HG02884 (cell line): ENCODE data around the gene TAOK3.
A peak's percentile ranks its signal among the peaks of the same experiment; 100 is the strongest.
"Not testable (repeated sequence)": the region's sequence is repeated elsewhere in the genome, so short reads cannot be mapped to it uniquely, and the experiment has no call there.

ENCODE experiments used
- ATAC-seq: cut with Tn5 transposase; IDR thresholded peaks from one replicate; pipeline ENCODE4 v1.9.1; 2021; ENCODE audit warnings: mild to moderate bottlenecking, moderate library complexity; ENCODE audit not compliant: unreplicated experiment

The TAOK3 gene

DNA sequence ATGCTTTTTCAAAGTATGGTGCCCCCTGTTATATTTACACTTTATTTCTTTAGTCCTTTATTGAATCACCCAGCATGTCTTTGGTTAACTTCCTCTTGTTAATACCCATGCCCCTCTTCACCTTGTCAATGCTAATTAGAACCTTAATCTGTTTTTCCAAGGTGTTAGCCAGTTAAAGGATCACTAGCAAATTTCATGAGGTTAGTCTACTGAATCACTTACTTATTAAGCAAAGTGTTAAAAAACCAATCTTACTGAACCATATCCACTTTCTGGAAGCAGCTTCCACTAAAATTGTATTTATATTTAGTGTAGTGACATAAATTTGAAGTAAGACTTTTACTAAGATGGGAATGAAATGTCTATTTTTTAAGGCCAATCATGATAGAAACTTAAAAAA lies 27.9 kb downstream of the TAOK3 start:
- no peak for ATAC-seq

DNA sequence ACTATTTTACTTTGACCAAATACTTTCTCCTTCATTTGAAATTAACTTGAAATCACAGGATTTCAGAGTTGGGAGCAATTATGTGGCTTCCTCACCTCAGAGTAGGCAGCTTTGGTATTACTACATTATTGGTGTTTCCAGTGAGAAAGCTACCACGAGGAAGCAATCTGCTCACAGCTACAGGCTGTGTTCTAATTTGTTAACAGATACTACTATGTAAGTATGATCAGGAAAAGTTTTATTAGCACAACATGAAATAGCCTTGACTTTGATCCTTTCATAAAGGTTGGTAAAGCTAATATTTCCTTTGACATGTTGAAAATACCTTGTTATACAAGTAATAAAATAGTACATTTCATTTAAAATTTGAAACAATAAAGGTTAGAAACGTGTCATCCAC lies 30.6 kb downstream of the TAOK3 start:
- no peak for ATAC-seq

DNA sequence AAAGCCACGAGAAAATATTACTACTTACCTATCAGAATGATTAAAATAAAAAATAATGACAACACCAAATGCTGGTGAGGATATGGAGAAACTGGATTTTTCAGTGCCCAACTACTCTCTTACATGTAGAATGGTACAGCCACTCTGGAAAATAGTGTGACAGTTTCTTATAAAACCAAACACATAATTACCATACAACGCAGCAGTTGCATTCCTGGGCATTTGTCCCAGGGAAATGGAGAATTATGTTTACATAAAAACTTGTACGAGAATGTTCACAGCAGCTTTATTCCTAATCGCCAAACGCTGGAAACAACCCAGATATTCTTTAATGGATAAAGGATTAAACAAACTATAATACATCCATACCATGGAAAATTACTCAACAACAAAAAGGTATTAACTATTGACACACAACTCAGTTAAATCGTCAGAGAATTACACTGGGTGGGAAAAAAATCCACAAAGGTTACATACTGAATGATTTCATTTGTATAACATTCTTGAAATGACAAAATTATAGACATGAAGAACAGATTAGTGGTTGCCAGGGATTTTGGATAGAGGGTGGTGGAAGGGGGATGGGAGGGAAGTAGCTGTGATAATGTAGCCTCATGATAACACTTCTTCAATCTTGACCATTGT lies 35.4 kb downstream of the TAOK3 start:
- ATAC-seq: no peak

DNA sequence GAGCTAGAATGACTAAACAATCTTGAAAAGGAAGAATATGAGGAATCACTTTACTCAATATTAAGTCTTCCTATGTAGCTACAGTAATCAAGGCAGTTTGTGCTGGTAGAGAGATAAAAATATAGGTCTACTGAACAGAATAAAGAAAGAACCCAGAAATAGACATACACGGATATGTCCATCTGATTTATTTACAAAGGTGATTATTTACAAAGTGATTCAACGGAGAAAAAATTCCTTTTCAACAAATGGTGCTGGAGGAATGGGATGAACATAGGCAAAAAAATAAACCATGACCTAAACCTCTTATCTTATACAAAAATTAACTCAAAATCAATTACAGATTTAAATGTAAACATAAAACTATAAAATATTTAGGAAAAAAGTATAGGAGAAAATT lies 36.6 kb downstream of the TAOK3 start:
- ATAC-seq: no peak

DNA sequence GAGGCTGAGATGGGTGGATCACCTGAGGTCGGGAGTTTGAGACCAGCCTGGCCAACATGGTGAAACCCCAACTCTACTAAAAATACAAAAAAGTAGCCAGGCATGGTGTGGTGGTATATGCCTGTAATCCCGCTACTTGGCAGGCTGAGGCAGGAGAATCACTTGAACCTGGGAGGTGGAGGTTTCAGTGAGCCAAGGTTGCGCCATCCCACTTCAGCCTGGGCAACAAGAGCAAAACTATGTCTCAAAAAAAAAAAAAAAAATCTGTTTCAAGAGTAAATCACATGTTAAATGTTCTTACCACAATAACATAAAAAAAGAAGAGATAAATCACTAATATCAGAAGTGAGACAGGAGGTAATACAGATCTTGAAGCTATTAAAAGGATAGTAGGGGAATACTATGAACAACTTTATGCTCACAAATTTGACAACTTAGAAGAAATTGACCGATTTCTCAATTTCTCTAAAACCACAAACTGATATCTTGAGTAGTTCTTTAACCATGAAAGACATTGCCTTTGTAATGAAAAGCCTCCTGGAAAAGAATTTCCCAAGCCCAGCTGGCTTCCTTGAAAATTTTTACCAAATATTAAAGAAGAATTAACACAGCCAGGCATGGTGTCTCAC lies 37.7 kb downstream of the TAOK3 start:
- no peak for ATAC-seq

DNA sequence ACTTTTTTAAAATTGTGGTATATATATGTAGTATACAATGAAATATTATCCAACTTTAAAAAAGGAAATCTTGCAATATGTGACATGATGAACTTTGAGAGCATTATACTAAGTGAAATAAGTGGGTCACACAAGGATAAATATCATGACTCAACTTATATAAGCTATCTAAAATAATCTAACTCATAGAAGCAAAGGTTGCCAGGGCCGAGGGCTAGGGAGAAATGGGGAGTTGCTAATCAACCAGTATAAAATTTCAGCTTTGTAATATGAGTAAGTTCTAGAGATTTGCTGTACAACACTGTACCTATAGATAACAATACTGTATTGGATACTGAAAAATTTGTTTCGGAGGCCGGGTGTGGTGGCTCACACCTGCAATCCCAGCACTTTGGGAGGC lies 38.5 kb downstream of the TAOK3 start:
- no peak for ATAC-seq

DNA sequence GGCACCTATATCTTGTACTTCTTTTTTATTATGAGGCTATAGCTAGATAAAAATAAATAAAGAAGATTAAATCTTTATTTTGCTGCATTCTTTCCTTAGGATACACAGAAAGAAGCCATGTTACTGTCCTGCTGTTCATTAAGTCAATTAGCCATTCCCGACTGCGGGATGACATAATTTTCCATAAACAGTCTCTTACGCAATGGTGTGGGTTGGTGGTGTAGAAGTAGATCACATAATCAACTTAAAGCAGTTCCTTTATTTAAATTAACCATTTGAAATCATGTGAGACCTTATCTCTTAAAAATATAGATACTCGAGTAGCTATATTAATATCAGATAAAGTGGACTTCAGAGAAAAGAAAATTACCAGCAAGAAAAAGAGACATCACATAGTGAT lies 40.2 kb downstream of the TAOK3 start:
- no peak for ATAC-seq

DNA sequence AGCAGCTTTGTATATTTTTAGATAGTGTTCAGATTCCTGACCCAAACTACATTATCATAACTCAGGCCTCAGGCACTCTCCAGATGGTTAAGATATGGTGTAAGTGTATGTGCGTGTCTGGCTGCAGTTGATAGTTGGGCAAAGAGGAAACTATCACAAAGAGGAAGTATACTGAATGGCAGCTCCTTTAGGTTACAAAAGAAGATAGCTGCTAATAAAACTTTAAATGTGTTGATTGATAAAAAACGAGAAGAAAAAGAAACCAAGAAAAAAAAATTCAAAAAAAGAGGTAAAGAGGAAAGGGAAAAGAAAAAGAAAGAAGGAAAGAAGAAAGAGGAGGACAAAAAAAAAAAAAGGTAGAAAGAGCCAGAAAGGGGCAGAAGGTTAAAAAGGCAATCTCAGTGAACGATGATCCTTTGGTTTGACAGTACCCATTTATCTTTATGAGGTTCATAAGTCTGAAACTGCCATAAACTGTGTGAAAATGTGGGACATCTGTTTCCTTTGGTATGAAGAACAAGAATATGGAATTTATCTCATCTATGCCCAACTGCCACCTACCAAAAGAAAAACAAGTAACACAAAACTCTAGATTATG lies 42.2 kb downstream of the TAOK3 start:
- peak; percentile 85 for ATAC-seq

DNA sequence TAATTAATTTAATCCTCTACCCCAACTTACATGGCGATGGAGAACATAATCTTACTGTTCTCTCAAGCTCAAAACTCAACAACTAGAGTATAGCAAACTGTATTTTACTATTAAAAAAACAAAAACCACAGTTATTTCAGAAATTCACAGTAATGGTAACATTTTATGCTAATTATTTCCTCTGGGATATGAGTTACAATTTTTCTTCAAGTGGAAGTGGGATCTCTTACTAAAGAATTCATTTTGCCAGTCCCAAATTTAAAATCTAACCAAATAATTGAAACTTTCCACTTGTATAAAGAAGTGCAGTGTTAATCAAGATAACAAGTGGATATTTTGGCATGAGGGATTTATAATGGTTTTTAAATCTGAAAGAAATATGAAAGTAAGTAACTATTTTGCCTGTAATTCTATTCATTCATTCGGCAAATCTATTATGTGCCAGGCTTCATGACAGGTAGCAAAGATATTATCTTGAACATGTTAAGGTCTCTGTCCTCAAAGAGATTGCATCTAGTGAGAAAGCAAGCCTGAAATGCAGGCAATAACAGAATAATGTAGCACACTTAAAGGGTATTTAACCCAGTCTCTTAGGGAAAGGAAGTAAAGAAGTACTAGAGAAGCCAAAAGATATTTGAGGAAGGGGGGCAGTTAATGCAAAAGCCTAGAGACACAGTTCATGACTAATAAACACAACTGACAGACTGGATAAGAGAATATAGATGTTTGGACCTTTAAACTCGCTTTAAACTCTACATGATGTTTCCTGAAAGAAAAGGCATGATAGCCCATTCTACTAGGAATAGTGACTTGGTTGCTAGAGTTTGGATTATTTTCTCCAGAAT lies 44.0 kb downstream of the TAOK3 start:
- no peak for ATAC-seq

DNA sequence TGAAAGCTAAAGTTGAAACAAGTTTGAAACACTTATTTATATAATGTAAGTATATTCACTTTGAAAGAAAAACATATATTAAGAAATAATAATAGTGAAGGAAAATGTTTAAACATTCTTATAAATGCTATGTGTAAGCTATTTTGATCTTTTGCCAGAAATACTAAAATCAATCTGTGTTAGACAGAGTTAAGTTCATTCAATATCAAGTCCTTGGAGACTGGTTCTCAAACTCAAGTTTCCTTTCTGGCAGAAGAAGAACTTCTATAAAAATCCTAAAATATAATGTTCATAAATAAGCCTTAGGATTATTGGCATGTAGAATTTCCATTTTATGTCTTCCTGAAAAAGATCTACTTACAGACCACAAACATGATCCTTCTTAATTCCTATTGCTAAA lies 45.3 kb downstream of the TAOK3 start:
- no peak for ATAC-seq

DNA sequence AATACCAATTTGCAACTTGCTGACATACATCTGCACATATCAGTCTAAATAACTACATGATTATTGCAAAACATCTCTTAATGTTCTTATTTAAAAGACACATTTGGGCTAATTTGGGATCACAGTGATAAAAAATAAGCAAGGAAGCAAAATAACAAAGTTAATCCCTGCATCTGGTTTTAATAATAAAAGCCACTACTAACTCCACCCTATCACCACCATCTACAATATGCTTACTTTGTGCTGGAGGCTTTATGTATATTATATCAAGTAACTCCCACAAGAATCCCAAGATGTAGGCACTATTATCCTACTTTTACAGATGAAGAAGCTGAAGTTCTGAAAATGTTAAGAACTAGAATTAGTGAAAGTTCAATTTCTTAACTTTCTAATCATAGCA lies 45.7 kb downstream of the TAOK3 start:
- ATAC-seq: no peak

DNA sequence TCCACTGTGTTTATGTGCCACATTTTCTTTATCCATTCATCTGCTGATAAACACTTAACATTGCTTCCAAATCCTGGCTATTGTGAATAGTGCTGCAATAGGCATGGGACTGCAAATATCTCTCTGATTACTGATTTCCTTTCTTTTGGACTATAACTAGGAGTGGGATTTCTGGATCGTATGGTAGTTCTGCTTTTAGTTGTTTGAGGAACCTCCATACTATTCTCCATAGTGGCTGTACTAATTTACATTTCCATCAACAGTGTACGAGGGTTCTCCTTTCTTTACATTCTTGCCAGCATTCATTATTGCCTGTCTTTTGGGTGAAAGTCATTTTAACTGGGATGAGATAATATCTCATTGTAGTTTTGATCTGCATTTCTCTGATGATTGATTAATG lies 47.6 kb downstream of the TAOK3 start:
- ATAC-seq: no peak

DNA sequence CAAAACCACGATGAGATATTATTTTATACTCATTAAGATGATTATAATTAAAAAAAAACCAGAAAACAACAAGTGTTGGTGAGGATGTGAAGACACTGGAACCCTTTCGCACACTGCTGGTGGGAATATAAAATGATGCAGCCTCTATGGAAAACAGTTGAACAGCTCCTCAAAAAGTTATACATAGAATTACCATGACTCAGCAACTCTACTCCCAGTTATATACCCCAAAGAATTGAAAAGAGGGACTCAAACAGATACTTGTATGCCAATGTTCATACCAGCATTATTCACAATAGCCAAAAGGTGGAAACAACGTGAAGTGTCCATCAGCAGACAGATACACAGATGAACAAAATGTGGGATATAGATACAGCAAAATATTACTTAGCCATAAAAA lies 53.1 kb downstream of the TAOK3 start:
- ATAC-seq: no peak

DNA sequence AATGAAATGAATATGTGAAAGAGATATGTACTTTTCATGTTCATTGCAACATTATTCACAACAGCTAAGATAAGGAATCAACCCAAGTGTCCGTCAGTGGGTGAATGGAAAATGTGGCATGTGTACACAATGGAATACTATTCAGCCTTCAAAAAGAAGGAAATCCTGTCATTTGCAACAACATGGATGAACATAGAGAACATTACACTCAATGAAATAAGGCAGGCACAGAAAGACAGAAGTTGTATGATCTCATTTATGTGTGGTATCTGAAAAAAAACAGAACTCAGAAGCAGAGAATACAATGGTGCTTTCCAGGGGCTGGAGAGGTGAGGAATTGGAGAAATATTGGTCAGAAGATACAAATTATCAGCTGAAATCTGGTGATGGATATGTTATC lies 54.0 kb downstream of the TAOK3 start:
- ATAC-seq: no peak

DNA sequence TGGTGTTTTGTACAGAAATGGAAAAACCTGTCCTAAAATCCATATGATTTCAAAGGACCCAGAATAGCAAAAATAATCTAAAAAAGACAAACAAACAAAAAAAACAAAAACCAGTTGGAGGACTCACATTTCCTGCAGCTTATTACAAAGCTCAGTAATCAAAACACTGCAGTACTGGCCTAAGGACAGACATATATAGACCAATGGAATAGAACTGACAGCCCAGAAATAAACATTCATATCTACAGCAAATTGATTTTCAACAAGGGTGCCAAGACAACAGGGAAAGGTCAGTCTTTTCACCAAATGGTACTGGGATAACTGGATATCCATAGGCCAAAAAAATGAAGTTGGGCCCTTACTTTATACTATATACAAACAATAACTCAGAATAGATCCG lies 55.0 kb downstream of the TAOK3 start:
- no peak for ATAC-seq

DNA sequence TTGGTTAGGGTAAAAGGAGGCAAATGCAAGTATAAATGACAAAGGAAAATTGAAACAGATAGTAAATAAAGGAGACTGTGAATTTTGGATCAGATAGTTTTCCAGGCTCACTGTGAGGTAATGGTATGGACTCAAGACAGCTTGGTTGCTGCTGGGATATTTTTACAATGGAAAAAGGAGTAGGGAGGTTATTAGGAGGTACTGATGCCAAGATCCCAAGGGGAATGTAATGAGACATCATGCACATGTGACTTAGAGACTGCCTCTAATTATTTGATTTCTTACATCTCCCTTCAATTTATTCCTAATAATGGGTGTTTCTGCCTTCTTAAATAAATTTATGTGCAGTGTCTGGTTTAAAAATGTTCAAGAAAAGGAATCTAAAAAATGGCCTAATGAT lies 56.9 kb downstream of the TAOK3 start:
- ATAC-seq: no peak

DNA sequence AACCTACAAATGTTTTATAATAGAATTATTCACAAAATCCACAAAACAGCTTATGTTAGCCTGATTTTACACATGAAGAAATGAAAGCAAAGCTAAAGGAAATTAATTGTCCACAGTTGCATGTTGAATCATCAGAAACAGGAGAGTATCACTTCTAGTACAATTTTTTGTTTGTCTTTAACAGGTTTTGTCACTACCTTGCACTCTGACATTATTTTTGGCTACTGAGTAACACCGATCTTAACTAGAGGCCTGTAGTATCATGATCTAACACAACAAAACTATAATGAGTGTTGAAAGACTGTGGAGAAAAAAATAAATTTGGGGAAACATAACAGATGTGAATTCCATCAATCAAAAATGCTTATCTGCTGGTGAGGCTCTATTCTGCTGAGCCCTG lies 60.1 kb downstream of the TAOK3 start:
- no peak for ATAC-seq

DNA sequence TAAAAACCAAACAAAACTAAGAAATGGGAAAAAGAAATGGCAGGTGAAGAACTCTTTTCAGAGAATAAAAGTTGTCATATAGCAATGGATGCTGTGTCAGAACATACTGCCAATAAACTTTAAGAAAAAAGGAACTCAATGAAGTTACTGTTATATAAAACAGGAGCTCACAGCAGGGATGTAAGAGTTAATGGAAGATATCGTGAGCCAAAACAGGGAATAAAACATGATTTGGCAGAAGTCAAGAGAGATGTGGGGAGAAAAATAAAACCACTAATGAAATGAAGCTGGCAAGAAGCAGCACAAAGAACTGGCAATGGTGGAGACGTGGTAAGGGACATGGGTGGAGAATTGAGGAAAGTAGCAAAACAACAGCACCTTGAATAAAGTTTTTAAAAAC lies 61.0 kb downstream of the TAOK3 start:
- no peak for ATAC-seq

DNA sequence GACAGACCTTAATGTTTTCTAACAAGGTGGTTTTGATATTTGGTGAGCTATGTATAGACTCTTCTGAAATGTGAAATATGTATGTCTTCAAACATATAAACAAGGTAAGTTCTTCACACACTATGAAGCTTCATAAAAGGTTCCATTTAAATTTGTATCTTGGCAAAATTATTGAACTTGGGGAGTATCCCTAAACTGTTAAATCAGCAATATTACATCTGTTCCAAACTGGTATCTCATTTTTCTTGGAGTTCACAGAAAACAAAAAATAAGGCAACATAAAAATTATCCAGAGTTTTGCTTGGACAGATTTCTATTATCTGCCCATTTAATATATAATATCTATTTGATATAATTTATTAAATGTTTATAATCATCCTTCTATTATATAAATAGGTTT lies 62.4 kb downstream of the TAOK3 start:
- ATAC-seq: no peak

DNA sequence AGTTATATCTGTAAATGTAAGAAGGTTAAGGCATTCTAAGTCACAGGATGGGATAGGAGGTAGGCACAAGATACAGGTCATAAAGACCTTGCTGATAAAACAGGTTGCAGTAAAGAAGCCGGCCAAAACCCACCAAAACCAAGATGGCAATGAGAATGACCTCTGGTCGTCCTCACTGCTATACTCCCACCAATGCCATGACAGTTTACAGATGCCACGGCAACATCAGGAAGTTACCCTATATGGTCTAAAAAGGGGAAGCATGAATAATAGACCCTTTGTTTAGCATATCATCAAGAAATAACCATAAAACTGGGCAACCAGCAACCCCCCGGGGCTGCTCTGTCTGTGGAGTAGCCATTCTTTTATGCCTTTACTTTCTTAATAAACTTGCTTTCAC lies 64.7 kb downstream of the TAOK3 start:
- ATAC-seq: not testable (repeated sequence)

DNA sequence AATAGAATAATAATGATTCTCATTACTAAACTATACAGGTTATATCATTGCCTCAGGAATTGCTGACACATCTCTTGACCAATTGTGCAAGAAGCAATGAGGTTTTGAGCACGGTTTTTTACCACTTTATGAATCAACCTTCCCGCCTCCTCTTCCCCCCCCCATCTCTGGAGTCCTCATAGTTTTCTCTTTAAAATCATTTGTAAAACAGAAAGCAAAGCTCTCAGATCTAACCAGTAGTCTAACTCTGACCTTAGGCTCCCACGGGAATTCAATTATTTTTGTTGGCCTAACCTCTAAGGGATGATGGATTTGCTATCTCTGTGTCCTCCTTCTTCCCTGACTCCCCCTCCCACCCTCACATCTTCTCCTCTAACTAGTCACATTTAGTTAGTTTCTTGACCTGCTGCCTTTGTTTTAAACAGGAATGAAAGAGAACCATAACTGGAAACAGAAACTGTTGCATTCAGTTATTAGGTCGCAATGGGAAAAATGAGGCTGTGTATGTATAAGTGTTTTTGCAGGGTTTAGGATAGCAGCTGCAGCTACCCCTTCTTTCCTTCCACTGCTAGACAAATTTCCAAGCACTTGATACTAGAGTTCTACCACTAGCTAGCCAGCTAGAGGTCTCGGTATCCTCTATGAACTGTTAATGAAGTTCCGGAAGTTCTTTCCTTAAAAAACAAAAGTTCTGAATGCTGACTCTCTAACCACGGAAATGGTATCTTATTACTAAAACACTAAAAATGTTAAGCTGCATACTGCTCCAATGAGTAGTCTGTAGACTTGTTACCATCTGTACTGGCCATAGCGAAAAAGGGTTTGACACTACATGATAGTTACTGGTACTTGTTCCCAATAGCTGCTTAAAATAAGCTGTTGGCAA lies 65.4 kb downstream of the TAOK3 start:
- peak; percentile 49 for ATAC-seq
